ENCODE results near the gene ACSF3. TPM values are rescaled to one million over a fixed set of nuclear protein-coding genes. Genes with fewer than 3 reads are reported as not detected.
"Not testable (repeated sequence)": the region's sequence is repeated elsewhere in the genome, so short reads cannot be mapped to it uniquely, and the experiment has no call there.

Gene ACSF3
- total RNA-seq, 1 donor = 46.6 TPM

DNA sequence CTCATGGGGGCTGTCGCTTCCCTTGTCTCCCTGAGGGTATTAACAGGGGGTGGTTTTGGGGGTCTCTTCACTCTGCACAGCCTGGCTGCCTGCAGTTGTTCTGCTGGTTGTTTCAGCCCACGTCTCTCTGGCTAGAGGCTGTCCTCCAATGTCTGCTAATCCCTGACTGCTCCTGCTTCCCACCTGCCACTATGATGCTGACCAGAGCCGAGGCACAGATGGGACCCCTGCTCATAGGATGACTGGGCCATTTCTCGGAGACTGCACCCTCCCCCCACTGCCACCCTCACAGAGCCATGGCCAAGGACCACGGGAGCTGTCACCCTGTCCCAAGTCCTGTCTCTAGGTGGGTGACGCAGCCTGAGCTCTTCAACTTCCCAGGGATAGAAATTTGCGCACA is 1.6 kb upstream of the ACSF3 start:
- DNase-seq (ENCODE audit: low read depth in 2 of 3, low spot score in 2 of 3) = no peak

DNA sequence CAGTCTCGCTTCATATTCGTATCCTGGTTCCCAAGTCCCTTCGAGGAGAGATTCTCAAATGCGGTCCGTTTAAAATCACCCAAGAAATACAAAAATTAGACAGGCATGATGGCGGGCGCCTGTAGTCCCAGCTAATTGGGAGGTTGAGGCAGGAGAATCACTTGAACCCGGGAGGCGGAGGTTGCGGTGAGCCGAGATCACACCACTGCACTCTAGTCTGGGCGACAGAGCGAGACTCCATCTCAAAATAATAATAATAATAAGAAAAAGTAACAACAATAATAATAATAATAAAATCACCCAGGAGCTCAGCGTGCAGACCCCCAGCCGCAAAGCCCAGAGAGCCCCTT is 425 bp upstream of the ACSF3 start:
- not testable (repeated sequence) for DNase-seq (ENCODE audit: low read depth in 2 of 3, low spot score in 2 of 3)

DNA sequence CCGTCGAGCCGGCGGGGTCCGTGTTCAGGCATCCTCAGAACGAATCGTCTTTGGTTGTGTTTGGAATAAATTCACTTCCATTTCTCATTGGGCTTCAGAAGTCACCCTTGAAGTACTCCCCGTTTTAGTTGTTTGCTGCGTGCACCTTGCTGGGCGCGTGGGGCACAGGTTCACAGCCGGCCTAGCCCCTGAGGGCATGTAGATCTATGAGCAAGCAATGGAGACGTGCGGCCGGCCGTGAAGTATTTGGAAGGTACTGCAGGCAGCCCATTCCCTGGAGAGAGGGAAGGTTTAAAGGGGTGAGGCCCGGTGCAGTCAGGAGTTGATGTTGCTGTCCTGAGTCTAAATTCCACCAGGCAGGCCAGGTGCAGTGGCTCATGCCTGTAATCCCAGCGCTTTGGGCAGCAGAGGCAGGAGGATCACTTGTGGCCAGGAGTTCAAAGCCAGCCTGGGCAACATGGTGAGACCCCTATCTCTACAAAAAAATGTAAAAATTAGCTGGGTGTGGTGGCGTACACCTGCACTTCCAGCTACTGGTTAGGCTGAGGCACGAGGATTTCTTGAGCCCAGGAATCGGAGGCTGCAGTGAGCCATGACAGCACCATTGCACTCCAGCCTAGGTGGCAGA is 714 bp downstream of the ACSF3 start:
- DNase-seq (ENCODE audit: low read depth in 2 of 3, low spot score in 2 of 3) = no peak

DNA sequence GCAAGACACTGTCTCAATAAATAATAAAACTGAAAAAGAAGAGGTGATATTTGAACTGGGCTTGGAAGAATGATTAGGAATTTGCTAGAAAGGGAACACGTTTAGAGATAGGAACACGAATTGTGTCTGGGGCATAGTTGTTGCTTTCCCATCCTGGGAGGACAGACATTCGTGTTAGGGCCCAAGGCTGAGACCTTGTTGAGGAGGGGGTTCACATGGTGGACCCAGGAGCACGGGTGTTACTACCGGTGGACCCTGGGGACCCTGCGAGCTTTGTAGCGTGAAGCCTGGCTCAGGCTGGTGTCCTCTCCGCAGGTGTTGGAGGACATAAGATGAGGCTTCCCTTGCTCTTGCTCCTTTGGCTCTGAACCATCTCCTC is 1.2 kb downstream of the ACSF3 start:
- no peak for DNase-seq (ENCODE audit: low read depth in 2 of 3, low spot score in 2 of 3)

DNA sequence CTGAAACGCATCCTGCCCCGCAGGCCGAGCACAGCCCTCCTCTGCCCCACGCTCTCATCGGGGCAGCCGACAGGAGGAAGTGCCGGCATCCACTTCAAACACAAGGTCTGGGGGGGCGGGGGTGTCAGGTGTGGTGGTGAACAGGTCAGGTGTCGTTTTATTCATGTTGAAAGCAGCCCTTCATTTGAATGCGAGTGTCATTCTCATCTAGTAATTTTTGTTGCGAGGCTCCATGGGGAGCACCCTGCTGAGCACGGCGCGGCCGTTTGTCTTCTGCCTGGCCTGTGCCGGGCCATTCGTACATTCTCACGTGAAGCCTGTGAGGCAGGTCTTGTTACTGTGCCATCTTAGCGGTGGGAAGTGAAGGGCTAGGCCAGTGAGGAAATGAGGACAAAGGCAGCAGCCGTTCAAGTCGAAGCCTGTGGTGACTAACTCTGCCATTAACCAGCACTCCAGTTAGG is 1.9 kb downstream of the ACSF3 start:
- DNase-seq (ENCODE audit: low read depth in 2 of 3, low spot score in 2 of 3) = no peak

DNA sequence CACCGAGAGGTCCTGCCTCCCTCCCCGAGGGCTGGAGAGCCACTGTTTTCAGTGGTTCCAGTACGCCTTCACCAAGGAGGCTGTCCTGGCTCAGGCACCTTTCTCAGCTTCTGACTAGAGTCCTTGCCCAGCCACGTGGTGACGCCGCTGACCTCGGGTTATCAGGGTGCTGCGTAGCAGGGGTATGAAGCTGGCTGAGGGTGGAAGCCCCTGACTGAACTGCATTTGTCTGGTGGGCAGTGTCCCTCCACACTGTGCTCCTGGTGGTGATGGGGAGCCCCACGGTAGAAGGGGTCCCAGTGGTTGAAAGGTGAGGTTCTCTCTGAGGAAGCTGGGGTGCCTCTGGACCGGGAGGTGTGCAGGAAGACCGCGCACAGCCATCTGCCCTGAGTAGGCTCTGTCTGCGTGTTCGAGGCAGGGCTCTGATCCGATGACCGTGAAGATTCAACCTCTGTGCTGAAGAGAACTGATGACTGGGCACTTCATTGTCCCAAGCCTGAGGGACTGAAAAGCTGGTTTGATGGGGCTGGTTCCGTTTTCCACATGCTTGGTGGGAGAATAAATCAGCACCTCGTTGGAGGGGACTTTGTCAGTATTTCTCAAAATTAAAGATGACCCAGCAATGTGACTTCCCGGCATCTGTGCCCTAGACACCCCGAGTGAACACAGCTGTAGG is 2.5 kb downstream of the ACSF3 start:
- no peak for DNase-seq (ENCODE audit: low read depth in 2 of 3, low spot score in 2 of 3)

DNA sequence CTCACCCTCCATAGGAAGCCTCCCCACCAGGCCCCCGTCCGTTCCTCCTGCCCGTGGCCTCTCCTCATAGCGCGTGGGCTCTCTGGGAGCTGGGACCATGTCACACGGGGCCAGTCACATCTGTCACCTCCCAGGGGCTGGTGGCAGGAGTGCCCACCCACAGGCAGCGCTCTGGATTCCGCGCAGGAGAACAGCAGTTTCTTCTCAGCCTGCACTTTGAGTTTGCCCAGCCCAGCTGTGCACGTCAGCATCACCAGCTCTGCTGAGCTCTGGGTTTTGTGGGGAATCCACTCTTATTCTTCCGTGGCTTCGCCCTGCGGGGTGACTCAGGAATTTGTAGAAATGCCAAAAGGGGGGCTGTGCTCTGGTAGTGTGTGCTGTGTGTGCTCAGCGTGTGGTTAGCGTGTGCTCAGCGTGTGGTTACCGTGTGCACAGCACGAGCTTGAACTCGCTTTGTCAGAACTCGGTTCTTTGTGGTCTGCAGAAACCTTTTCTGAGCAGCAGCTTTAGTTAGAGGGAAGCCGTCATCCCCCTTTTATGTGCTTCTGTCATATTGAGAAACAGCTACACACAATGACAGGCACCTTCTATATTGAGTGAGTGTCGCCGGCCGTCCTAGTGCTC is 3.2 kb downstream of the ACSF3 start:
- DNase-seq (ENCODE audit: low read depth in 2 of 3, low spot score in 2 of 3) = peak in 1 of 3 donors; percentile 43

DNA sequence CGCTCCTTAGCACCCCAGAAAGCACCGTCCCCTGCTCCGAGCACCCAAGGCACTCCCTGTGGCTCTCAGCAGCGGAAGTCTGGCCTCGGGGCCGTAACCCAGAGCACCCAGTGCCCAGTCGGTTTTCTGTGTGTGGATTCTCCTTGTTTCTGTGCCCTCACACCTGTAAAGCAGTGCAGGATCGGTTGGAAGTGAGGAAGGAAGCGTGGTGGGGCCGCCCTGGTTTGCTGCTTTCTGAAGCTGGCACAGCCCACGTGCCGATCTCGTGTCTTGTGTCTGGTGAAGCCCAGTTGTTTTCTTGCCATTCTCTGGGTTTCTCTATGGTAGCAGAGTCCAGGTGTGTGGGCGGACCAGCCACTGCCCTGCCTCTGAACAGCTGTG is 3.7 kb downstream of the ACSF3 start:
- no peak for DNase-seq (ENCODE audit: low read depth in 2 of 3, low spot score in 2 of 3)

DNA sequence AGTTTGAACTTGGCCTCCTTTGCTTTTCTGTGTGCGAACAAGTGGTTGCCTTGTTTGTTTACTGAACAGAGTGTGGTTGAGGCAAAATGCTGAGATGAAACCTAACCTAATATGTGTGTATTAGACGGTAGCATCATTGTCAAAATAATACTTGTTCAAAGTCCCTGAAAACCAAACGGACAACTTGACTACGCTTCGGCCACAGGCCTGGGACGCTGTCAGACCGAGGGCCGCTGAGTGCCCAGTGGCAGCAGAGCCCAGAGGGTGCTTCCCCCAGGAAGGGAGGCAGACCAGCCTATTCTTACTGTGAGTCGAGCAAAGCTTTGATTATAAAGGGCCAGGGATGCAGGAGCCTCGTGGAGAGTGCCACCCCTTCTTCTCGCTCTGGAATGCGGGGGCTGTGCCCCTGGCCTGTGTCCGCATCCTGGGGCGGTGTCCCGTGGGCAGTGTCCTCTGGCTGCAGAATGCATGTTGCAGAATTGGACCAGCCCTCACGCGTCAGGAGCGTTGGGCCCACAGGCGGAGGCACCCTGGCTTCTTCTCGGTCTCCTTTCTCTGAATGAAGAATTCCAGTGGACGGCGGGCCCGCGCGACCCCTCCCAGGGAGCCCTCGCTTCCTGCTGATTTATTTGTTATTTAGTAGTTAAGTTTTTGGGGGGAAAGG is 5.2 kb downstream of the ACSF3 start:
- no peak for DNase-seq (ENCODE audit: low read depth in 2 of 3, low spot score in 2 of 3)

DNA sequence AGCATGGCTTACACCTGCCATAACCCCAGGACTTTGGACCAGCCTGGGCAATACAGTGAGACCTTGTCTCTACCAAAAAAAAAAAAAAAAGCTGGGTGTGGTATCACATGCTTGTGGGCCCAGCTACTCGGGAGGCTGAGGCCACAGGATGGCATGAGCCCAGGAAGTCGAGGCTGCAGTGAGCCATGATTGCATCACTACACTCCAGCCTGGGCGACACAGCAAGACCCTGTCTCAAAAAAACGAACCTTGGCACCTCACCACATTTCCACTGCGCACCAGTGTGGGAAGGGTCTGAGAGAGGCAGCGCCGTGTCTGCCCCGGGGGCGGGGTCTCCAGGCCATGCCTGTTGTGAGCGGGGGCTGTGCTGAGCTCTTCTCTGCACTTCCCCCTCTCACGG is 6.3 kb downstream of the ACSF3 start:
- DNase-seq (ENCODE audit: low read depth in 2 of 3, low spot score in 2 of 3) = no peak

DNA sequence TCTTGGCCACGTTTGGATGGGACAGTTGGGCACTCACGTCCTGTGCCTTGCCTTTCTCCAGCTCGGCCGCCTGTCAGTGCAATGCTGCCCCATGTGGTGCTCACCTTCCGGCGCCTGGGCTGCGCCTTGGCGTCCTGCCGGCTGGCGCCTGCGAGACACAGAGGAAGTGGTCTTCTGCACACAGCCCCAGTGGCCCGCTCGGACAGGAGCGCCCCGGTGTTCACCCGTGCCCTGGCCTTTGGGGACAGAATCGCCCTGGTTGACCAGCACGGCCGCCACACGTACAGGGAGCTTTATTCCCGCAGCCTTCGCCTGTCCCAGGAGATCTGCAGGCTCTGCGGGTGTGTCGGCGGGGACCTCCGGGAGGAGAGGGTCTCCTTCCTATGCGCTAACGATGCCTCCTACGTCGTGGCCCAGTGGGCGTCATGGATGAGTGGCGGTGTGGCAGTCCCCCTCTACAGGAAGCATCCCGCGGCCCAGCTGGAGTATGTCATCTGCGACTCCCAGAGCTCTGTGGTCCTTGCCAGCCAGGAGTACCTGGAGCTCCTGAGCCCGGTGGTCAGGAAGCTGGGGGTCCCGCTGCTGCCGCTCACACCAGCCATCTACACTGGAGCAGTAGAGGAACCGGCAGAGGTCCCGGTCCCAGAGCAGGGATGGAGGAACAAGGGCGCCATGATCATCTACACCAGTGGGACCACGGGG is 7.1 kb downstream of the ACSF3 start:
- no peak for DNase-seq (ENCODE audit: low read depth in 2 of 3, low spot score in 2 of 3)

DNA sequence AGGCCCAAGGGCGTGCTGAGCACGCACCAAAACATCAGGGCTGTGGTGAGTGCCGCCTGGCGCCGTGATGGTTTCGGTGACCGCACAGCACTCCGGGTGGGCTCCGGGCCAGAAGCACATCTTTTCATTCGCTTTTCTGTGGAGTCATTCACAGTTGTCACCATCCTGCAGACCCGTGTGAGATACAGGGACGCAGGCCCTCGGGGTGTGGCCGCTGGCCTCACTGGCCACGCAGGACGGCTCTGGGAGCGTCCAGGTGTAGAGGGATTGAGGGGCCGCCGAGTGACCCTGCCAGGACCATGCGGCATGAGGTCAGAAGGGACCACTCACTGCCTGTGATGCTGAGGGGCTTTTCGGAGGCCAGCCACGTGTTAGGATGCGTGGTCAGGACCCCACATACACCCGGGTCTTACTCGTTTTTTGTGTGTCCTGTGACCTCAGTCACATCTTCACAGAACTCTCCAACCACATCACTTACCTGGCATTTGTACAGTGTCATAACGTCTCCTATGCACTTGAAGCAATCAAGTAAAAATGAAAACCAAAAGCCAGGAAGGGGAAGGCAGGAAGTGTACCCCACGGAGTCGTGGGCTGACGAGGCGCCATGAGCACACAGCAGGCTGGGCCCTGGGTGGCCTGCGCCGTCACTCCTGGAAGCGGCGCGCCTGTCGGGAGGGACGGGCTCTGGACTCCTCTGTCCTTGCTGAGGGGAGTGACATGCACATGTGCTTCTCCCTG is 7.8 kb downstream of the ACSF3 start:
- no peak for DNase-seq (ENCODE audit: low read depth in 2 of 3, low spot score in 2 of 3)

DNA sequence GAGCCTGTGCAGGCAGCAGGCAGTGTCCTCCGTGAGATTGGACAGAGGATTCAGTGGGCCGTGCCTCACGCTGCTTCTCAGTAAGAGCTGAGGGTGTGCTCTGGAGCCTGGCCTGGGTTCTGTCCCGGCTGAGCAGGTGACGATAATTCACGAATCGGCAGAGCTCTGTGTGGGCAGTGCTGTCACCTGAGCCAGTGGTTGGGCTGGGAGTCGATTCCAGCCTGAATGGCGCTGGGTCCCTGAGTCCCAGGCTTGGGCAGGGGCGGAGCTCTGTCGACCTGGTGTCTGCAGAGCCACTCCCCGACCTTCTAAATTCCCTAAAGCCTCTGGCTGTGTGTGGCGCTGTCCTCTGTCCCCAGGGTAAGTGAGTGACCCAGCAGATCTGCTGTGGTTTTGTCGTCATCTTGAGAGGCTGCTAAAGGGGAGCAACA is 8.4 kb downstream of the ACSF3 start:
- DNase-seq (ENCODE audit: low read depth in 2 of 3, low spot score in 2 of 3) = peak in 1 of 3 donors; percentile 83

DNA sequence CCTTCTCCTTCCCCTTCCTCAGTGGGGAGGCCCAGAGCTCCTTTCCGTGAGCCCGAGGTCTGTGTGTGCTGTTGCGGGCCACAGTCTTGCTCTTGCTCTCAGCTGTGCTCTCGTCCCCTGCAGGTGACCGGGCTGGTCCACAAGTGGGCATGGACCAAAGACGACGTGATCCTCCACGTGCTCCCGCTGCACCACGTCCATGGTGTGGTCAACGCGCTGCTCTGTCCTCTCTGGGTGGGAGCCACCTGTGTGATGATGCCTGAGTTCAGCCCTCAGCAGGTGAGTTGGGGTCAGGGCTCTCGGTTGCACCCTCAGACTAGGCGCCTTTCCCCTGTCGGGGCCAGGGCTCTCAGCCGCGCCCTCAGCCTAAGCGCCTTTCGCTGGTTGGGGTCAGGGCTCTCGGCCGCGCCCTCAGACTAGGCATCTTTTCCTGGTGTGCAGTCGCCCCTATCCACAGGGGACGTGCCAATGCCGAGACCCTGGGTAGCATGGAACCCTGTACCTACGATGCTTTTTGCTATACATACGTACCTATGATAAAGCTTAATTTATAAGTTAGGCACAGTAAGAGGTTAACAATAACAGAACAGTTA is 8.9 kb downstream of the ACSF3 start:
- no peak for DNase-seq (ENCODE audit: low read depth in 2 of 3, low spot score in 2 of 3)

DNA sequence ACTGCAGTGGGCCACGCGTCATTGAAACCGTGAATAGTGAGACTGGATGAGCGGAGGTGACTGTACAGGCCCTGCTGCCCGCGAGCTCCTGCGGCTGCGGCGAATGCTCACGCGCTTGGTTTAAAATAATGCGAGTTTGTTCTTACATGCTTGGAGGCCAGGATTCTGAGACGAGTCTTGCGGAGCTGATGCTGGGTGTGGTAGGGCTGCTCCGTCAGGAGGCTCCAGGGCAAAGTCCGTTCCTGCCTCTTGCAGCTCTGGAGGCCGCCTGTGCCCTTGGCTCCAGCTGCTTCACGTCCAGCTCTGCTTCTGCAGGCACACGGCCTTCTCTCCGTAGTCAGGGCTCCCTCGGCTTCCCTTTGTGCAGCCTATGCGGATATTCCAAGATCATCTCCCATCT is 9.5 kb downstream of the ACSF3 start:
- DNase-seq (ENCODE audit: low read depth in 2 of 3, low spot score in 2 of 3) = no peak

DNA sequence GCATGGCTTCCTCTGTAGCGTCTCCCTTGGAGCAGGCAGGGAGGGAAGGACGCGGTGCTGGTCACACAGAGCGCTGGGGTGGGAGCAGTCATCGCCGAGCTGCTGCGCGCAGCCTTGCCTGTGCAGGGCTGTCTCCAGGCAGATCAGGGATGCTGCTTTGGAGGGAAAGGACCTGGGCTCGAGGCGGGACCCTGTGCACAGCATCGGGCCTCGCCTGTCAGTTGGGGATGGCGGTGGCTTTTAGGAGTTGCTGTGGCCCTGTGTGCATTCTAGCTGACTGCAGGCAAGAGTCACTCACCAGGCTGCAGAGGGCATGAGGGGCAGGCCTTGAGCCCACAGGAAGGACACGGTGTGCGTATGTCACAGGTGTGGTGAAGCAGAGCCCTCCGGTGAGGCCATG is 10.1 kb downstream of the ACSF3 start:
- DNase-seq (ENCODE audit: low read depth in 2 of 3, low spot score in 2 of 3) = no peak

DNA sequence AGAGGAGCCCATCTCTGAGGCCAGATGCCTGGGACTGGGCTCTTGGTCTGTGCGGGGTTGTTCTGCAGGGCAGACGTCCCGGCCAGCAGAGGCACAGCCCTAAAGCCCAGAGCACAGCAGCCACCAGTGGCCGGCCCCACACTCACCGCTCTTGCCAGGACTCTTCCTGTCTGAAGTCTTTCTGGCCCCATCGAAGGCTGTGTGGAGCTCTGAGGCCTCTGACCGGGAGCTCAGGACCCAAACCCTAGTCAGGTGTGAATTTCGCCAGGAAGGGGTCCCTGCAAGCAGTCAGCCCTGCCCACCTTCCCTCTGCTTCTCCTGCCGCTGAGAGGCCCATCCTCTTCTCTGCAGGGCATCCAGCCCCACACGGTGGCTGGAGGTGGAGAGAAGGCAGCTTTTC is 10.7 kb downstream of the ACSF3 start:
- no peak for DNase-seq (ENCODE audit: low read depth in 2 of 3, low spot score in 2 of 3)

DNA sequence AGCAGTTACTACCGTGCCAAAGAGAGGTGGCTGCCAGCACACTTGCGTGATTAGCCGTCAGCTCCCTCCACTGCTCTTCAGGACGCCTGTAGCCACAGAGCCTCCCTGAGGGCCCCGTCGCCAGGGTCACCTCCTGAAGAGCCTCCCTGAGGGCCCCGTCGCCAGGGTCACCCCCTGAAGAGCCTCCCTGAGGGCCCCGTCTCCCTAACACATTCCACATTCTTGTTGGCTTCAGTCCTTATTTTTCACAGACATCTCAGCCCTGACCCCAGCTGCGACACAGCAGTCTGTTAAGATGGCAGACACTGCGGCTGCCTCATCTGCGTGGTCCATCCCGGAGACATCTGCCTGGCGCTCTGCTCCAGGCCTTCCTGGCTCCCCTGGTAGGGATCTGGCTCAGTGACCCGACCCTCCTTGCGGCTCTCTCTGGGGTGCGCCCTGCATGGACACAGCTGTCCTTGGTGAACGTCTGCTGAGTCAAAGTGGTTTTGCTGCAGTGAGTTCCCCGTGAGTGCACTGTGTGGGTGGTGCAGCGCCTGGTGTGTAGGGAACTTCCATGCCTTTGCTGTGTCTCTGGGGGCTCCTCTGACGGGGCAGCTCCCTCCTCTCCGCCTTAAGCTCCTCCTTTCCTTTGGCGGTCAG is 11.4 kb downstream of the ACSF3 start:
- no peak for DNase-seq (ENCODE audit: low read depth in 2 of 3, low spot score in 2 of 3)

DNA sequence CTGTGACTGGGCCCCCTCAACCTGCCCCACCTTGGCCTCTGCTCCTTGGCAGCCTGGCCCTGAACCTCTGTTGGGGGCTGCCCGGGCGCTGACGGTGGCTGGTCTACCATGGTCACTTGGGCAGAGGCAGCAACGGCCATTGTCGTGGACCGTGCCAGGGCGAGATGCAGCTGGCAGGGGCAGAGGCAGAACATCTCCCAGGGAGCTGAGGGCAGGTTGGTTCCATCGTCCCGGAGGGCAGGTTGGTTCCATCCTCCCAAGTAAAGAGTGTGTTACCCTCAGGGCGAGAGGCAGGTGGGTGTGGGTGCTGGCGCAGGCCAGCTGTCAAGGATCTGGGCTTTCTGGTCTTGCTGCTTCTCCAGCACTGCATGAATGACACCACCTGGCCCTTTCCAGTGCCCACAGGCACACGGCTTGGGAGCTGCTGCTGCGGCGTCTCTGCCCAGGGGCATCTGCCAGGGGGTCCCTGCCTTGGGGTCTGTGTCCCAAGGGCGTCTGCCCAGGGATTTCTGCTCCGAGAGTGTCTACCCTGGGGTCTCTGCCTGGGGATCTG is 12.0 kb downstream of the ACSF3 start:
- DNase-seq (ENCODE audit: low read depth in 2 of 3, low spot score in 2 of 3) = no peak
